Duodenal mucosa (tissue), 2 donors: ENCODE results near the gene SLC17A5.
"Not testable (repeated sequence)": the region's sequence is repeated elsewhere in the genome, so short reads cannot be mapped to it uniquely, and the experiment has no call there.

Source experiments
- H3K27ac ChIP-seq: one replicate; pipeline ENCODE4 v1.7.0; 2013; ENCODE audit warnings: low read depth, low read length
- H3K27me3 ChIP-seq, 2 donors: one replicate each; pipeline ENCODE4 v1.7.0; 2013; ENCODE audit warnings: low read length in 2 of 2, control low read depth in 1 of 2; ENCODE audit not compliant: insufficient read depth in 2 of 2, control insufficient read depth in 1 of 2
- H3K36me3 ChIP-seq, 2 donors: one replicate each; pipeline ENCODE4 v1.7.0; 2013; ENCODE audit warnings: low read length in 2 of 2, control low read depth in 1 of 2; ENCODE audit not compliant: insufficient read depth in 2 of 2, control insufficient read depth in 1 of 2
- H3K4me1 ChIP-seq, 2 donors: one replicate each; pipeline ENCODE4 v1.7.0; 2013; ENCODE audit warnings: low read length in 2 of 2, control low read depth in 1 of 2; ENCODE audit not compliant: insufficient read depth in 2 of 2, control insufficient read depth in 1 of 2
- H3K4me3 ChIP-seq, 2 donors: one replicate each; pipeline ENCODE4 v1.7.0; 2013; ENCODE audit warnings: low read length in 2 of 2, low read depth in 1 of 2
- H3K9ac ChIP-seq, 2 donors: one replicate each; pipeline ENCODE4 v1.7.0; 2013; ENCODE audit warnings: low read length in 2 of 2, low read depth in 1 of 2
- H3K9me3 ChIP-seq, 2 donors: one replicate each; pipeline ENCODE4 v1.7.0; 2013; ENCODE audit warnings: low read length in 2 of 2, control low read depth in 1 of 2; ENCODE audit not compliant: control insufficient read depth in 1 of 2

SLC17A5 gene

DNA sequence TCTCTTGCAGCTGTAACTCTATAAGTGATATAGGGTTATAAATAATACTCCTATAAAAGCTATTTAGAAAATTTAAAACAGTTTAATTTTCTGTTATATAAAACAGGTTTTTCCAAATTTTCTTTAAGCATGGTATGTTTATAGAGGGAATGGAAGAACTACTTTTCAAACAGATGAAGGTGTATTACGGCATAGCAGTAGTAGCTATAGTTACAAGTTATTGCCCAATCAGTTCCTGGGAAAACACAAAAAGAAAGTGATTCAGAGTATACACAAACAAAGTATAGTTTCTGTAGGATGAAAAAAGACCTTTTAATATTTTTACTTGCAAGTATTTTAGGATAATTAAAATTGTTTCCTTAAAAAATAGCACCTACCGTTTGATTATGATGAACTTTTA is 9.8 kb downstream of the SLC17A5 start:
- H3K4me3 ChIP-seq = no peak overlapping the region
- no peaks in the 10 kb centered on the region for H3K9me3 ChIP-seq
- no peaks in the 10 kb centered on the region for H3K27me3 ChIP-seq
- H3K9ac ChIP-seq = no peak overlapping the region
- no peak overlapping the region for H3K27ac ChIP-seq
- H3K36me3 ChIP-seq = peaks cover 3 to 5% of the 10 kb centered on the region in 2 donors
- peaks cover 3 to 6% of the 10 kb centered on the region in 2 donors for H3K4me1 ChIP-seq

DNA sequence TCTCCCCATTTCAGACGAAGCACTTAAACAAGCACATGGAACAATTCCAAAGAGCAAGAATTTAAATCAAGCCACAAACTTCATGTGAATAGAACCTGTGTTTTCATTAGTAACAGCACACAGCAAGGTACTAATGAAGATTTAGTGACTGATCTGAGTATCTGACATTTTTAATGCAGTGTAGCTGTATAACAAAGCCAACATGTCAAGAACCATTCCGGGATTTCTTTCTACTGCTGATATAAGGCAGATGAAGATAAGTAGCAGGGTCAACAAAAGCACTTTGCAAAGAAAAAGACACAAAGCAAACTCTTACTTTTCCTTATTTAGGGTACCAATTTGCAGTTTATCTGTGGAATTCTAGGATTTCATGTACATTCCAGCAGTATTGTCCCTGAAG is 11.3 kb downstream of the SLC17A5 start:
- no peak overlapping the region for H3K9ac ChIP-seq
- H3K36me3 ChIP-seq = peaks cover 7 to 10% of the 10 kb centered on the region in 2 donors
- no peak overlapping the region for H3K4me3 ChIP-seq
- H3K27me3 ChIP-seq = no peaks in the 10 kb centered on the region
- H3K27ac ChIP-seq = no peak overlapping the region
- no peaks in the 10 kb centered on the region for H3K9me3 ChIP-seq
- peaks cover 3 to 6% of the 10 kb centered on the region in 2 donors for H3K4me1 ChIP-seq

- no peaks in the 10 kb centered on the region for H3K9me3 ChIP-seq
- no peak overlapping the region for H3K27ac ChIP-seq
- no peaks in the 10 kb centered on the region for H3K27me3 ChIP-seq
- peaks cover 0 to 5% of the 10 kb centered on the region in 2 donors for H3K4me1 ChIP-seq
- no peak overlapping the region for H3K4me3 ChIP-seq
- peaks cover 7 to 19% of the 10 kb centered on the region in 2 donors for H3K36me3 ChIP-seq
- no peak overlapping the region for H3K9ac ChIP-seq
Observed at GRCh38 chr6:73640179-73640750, 13.5 kb downstream of the SLC17A5 start.

- H3K27me3 ChIP-seq = no peaks in the 10 kb centered on the region
- no peak overlapping the region for H3K27ac ChIP-seq
- H3K36me3 ChIP-seq = peaks cover 7 to 21% of the 10 kb centered on the region in 2 donors
- H3K4me3 ChIP-seq = no peak overlapping the region
- H3K9ac ChIP-seq = no peak overlapping the region
- no peaks in the 10 kb centered on the region for H3K4me1 ChIP-seq
- no peaks in the 10 kb centered on the region for H3K9me3 ChIP-seq
Observed at GRCh38 chr6:73639040-73639439, 14.8 kb downstream of the SLC17A5 start.

DNA sequence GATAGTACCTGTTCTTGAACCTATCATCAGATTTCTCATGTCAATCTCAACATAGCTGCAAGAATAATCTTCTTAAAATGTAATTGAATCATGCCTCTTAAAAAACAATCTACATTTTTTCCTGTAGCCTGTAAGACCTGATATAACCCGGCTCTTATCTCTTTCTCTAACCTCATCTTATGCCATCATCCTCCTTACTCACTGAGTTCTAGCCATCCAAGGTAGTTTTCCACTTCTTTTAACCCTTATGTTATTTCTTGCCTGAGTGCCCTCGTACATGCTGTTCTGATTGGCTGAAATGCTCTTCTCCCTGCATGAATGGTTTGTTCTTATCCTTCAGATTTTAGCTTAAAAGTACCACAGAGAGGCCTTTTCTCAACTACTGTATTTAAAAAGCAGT is 16.4 kb downstream of the SLC17A5 start:
- no peaks in the 10 kb centered on the region for H3K27me3 ChIP-seq
- no peaks in the 10 kb centered on the region for H3K4me1 ChIP-seq
- H3K36me3 ChIP-seq = peaks cover 7 to 27% of the 10 kb centered on the region in 2 donors
- no peak overlapping the region for H3K4me3 ChIP-seq
- H3K27ac ChIP-seq = no peak overlapping the region
- H3K9ac ChIP-seq = no peak overlapping the region
- no peaks in the 10 kb centered on the region for H3K9me3 ChIP-seq

DNA sequence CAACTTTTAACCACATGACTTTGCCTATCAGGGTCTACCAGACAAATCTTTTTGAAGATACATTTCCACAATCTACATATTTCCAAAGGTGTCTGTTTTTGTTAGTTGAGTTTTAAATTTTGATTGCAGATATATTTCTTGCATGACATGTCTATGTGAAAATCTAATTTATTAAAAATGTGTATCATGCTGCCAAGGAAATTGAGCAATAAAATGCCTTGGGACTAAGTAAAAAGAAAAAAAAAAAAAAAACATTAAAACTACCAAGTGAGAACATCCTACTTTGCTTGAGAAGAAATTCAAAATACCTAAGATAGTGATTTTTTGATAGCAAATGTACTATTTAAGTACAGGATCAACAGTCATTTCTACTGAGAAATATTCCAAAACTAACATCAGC is 17.7 kb downstream of the SLC17A5 start:
- Histone ChIP-seq H3K27ac (no peak overlapping the region), H3K36me3 (peaks cover 13 to 37% of the 10 kb centered on the region in 2 donors), H3K9ac (no peak overlapping the region)

DNA sequence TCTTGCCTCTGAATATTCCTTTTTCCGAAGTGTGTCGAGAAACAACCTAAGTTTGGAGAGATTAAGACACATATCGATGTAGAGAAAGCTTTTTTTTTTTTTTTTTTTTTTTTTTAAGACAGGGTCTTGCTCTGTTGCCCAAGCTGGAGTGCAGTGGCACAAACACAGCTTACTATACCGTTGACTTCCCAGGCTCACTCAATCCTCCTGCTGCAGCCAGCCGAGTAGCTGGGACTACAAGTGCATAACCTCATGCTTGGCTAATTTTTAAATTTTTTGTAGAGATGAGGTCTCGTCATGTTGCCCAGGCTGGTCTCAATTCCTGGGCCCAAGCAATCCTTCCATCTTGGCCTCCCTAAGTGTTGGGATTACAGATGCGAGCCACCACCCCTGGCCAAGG is 21.4 kb downstream of the SLC17A5 start:
- H3K9ac ChIP-seq = no peak overlapping the region
- no peak overlapping the region for H3K27ac ChIP-seq
- no peak overlapping the region for H3K4me3 ChIP-seq
- no peaks in the 10 kb centered on the region for H3K9me3 ChIP-seq
- H3K36me3 ChIP-seq = peaks cover 11 to 36% of the 10 kb centered on the region in 2 donors
- H3K4me1 ChIP-seq = no peaks in the 10 kb centered on the region
- no peaks in the 10 kb centered on the region for H3K27me3 ChIP-seq

More for the DNA sequence above, 17.7 kb downstream of the SLC17A5 start:
- H3K9me3 ChIP-seq = no peaks in the 10 kb centered on the region
- no peaks in the 10 kb centered on the region for H3K27me3 ChIP-seq
- H3K4me1 ChIP-seq = no peaks in the 10 kb centered on the region
- H3K4me3 ChIP-seq = no peak overlapping the region

- Histone ChIP-seq H3K27ac (no peak overlapping the region), H3K27me3 (no peaks in the 10 kb centered on the region), H3K9ac (no peak overlapping the region), H3K36me3 (peaks cover 11 to 33% of the 10 kb centered on the region in 2 donors), H3K4me1 (no peaks in the 10 kb centered on the region), H3K4me3 (no peak overlapping the region), H3K9me3 (no peaks in the 10 kb centered on the region)
Observed at GRCh38 chr6:73631849-73632248, 21.9 kb downstream of the SLC17A5 start.

DNA sequence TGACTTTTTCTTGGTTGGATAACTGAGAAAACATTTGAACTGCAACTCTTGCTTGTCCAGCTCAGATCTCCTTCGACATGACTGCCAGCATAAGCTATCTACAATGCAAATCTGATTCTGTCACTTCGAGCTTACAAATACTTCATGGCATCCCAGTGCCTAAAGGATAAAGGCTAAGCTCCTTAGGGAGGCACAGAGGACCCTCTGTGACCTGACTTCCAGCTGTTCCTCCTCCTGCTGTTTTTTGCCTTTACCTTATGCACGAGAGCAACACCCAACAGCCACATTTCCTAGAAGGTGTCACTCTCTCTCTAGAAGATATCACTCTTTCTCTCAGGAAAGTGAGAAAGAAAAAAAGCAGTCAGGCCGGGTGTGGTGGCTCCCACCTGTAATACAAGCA is 23.4 kb downstream of the SLC17A5 start:
- Histone ChIP-seq H3K27me3 (no peaks in the 10 kb centered on the region), H3K9me3 (no peaks in the 10 kb centered on the region), H3K27ac (no peak overlapping the region), H3K9ac (no peak overlapping the region), H3K36me3 (peaks cover 11 to 28% of the 10 kb centered on the region in 2 donors), H3K4me1 (no peaks in the 10 kb centered on the region), H3K4me3 (no peak overlapping the region)

DNA sequence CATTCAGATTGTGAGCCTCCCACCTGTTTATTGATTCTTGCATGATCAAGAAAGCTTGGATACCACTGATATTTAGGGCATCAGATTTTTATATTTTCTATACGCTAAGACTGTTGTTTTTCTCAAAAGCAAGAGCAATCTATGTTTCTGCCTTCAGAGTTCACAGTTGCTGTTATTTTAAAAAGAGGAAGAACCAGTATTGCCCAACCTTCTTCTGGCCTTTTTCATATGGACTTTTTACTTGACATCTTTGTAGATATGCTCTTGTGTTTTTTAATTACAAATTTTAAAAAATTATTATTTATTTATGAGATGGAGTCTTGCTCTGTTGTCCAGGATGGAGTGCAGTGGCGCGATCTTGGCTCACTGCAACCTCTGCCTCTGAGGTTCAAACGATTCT is 28.9 kb downstream of the SLC17A5 start:
- Histone ChIP-seq H3K4me3 (no peak overlapping the region), H3K27me3 (no peaks in the 10 kb centered on the region), H3K27ac (no peak overlapping the region), H3K36me3 (peaks cover 0 to 9% of the 10 kb centered on the region in 2 donors), H3K9me3 (no peaks in the 10 kb centered on the region), H3K9ac (no peak overlapping the region), H3K4me1 (no peaks in the 10 kb centered on the region)

GRCh38 chr6:73623480-73623879 is 30.3 kb downstream of the SLC17A5 start:
- not testable (repeated sequence) for H3K4me1 ChIP-seq, H3K27me3 ChIP-seq, H3K4me3 ChIP-seq, H3K27ac ChIP-seq, H3K36me3 ChIP-seq, H3K9ac ChIP-seq, H3K9me3 ChIP-seq
